IMR-90 (cell line): Measurements from ENCODE around the gene GRM5. TPM values are rescaled to one million over a fixed set of nuclear protein-coding genes. Genes with fewer than 3 reads are reported as not detected.

Experiments
- ATAC-seq: fragments of 200-7000 bp; cut with Tn5 transposase; 2 replicates; pipeline ENCODE4 v1.9.1; 2020; ENCODE audit warnings: low read depth, mild to moderate bottlenecking, moderate library complexity
- BruUV-seq: library from RNA; stranded (reverse); fragments of 400-500 nt; replicated peaks from 2 replicates; lab custom pipeline; 2021; lab: Mats Ljungman, UMichigan
- CTCF ChIA-PET: fragments of 300-600 bp; formaldehyde crosslinking; extraction: SDS; loops from one replicate; lab custom pipeline; 2021; ENCODE audit warnings: antibody characterized with exemption; lab: Yijun Ruan, JAX
- POLR2A ChIA-PET: fragments of 300-600 bp; sonication (Branson Sonifier 250); formaldehyde crosslinking; loops from one replicate; lab custom pipeline; 2022; ENCODE audit warnings: antibody characterized with exemption; ENCODE audit not compliant: unreplicated experiment; lab: Charles Lee
- DNase-seq: peaks from one replicate; pipeline ENCODE4 v3.0.0; 2013
- H2AFZ ChIP-seq: replicated peaks from 2 replicates; pipeline ENCODE3; 2013; ENCODE audit warnings: low read length, mild to moderate bottlenecking; ENCODE audit not compliant: poor library complexity
- H2AK5ac ChIP-seq: 2 replicates; pipeline ENCODE4 v1.6.1; 2013; ENCODE audit warnings: low read depth, low read length, inconsistent platforms
- H2AK9ac ChIP-seq: replicated peaks from 2 replicates; pipeline ENCODE3; 2013; ENCODE audit warnings: mild to moderate bottlenecking, low read depth, low read length, moderate library complexity; ENCODE audit not compliant: poor library complexity
- H2BK120ac ChIP-seq: 2 replicates; pipeline ENCODE4 v1.6.1; 2013; ENCODE audit warnings: low read depth, low read length, inconsistent platforms
- H2BK15ac ChIP-seq: 3 replicates; pipeline ENCODE4 v1.6.1; 2013; ENCODE audit warnings: low read depth, low read length, inconsistent platforms
- H2BK20ac ChIP-seq: 2 replicates; pipeline ENCODE4 v1.6.1; 2013; ENCODE audit warnings: low read depth, mild to moderate bottlenecking, inconsistent platforms, low read length, moderate library complexity
- H2BK5ac ChIP-seq: 2 replicates; pipeline ENCODE4 v1.6.1; 2013; ENCODE audit warnings: mild to moderate bottlenecking, low read depth, low read length, inconsistent platforms; ENCODE audit not compliant: poor library complexity, severe bottlenecking
- H3K14ac ChIP-seq: replicated peaks from 2 replicates; pipeline ENCODE4 v1.6.1; 2013; ENCODE audit warnings: low read depth, low read length, inconsistent platforms
- H3K18ac ChIP-seq: 2 replicates; pipeline ENCODE4 v1.6.1; 2013; ENCODE audit warnings: low read depth, low read length, control low read depth
- H3K23ac ChIP-seq: 2 replicates; pipeline ENCODE4 v1.6.1; 2013; ENCODE audit warnings: low read depth, low read length, inconsistent platforms
- H3K27ac ChIP-seq: 2 replicates; pipeline ENCODE4 v1.5.1; 2013; ENCODE audit warnings: mild to moderate bottlenecking, control low read depth, low read length; ENCODE audit not compliant: insufficient read depth
- H3K27me3 ChIP-seq: 2 replicates; pipeline ENCODE4 v1.6.1; 2013; ENCODE audit warnings: low read length; ENCODE audit not compliant: control insufficient read depth, insufficient read depth
- H3K36me3 ChIP-seq: 2 replicates; pipeline ENCODE4 v1.6.1; 2013; ENCODE audit warnings: low read length, mixed read lengths; ENCODE audit not compliant: control insufficient read depth, insufficient read depth
- H3K4ac ChIP-seq: 2 replicates; pipeline ENCODE4 v1.6.1; 2013; ENCODE audit warnings: low read depth, low read length, inconsistent platforms
- H3K4me1 ChIP-seq: 2 replicates; pipeline ENCODE4 v1.6.1; 2013; ENCODE audit warnings: low read length, mixed read lengths; ENCODE audit not compliant: control insufficient read depth, insufficient read depth
- H3K4me2 ChIP-seq: 2 replicates; pipeline ENCODE4 v1.6.1; 2013; ENCODE audit warnings: low read depth, mild to moderate bottlenecking, control low read depth, low read length, moderate library complexity
- H3K4me3 ChIP-seq: 2 replicates; pipeline ENCODE4 v1.5.1; 2013; ENCODE audit warnings: low read depth, mild to moderate bottlenecking, control low read depth, low read length, moderate library complexity; ENCODE audit not compliant: insufficient read depth
- H3K56ac ChIP-seq: 2 replicates; pipeline ENCODE4 v1.6.1; 2013; ENCODE audit warnings: low read length, inconsistent platforms; ENCODE audit not compliant: insufficient read depth; ENCODE audit errors: extremely low read depth
- H3K79me1 ChIP-seq, 2 experiments: 2 replicates each; pipeline ENCODE4 v1.6.1; 2013; ENCODE audit warnings: low read length in 2 of 2, inconsistent platforms in 1 of 2, low read depth in 1 of 2
- H3K9ac ChIP-seq: 2 replicates; pipeline ENCODE4 v1.6.1; 2013; ENCODE audit warnings: low read depth, low read length, control low read depth
- H3K9me1 ChIP-seq: 2 replicates; pipeline ENCODE4 v1.6.1; 2013; ENCODE audit warnings: low read length, inconsistent platforms; ENCODE audit not compliant: insufficient read depth
- H3K9me3 ChIP-seq: 2 replicates; pipeline ENCODE4 v1.6.1; 2013; ENCODE audit warnings: low read length; ENCODE audit not compliant: control insufficient read depth, insufficient read depth
- H4K20me1 ChIP-seq: 2 replicates; pipeline ENCODE4 v1.6.1; 2013; ENCODE audit warnings: low read length, inconsistent platforms; ENCODE audit not compliant: insufficient read depth
- H4K5ac ChIP-seq: 2 replicates; pipeline ENCODE4 v1.6.1; 2013; ENCODE audit warnings: mild to moderate bottlenecking, low read depth, low read length, control low read depth
- H4K8ac ChIP-seq, 2 experiments: 2 replicates each; pipeline ENCODE4 v1.6.1; 2013; ENCODE audit warnings: low read depth in 2 of 2, low read length in 2 of 2, control low read depth in 1 of 2, inconsistent platforms in 1 of 2
- H4K91ac ChIP-seq: 2 replicates; pipeline ENCODE4 v1.6.1; 2013; ENCODE audit warnings: low read depth, low read length, inconsistent platforms; ENCODE audit not compliant: insufficient read depth
- BHLHE40 ChIP-seq: fragments of 150-350 bp; IDR thresholded peaks from 2 replicates; pipeline ENCODE4 v1.6.1; 2016; ENCODE audit warnings: mild to moderate bottlenecking, low read depth, low read length
- CEBPB ChIP-seq: IDR thresholded peaks from 2 replicates; pipeline ENCODE4 v1.6.1; 2012; ENCODE audit warnings: low read depth, low read length, improper control_type of control experiment
- CHD1 ChIP-seq: IDR thresholded peaks from 2 replicates; pipeline ENCODE4 v1.6.1; 2012; ENCODE audit warnings: low read depth, low read length, improper control_type of control experiment
- FOS ChIP-seq: fragments of 150-350 bp; IDR thresholded peaks from 2 replicates; pipeline ENCODE4 v1.6.1; 2016; ENCODE audit warnings: low read depth, low read length
- MAFK ChIP-seq: IDR thresholded peaks from 2 replicates; pipeline ENCODE4 v1.6.1; 2012; ENCODE audit warnings: low read depth, low read length, improper control_type of control experiment
- MAZ ChIP-seq: IDR thresholded peaks from 2 replicates; pipeline ENCODE4 v1.6.1; 2012; ENCODE audit warnings: low read depth, mild to moderate bottlenecking, low read length, improper control_type of control experiment, moderate library complexity, borderline replicate concordance
- MXI1 ChIP-seq: IDR thresholded peaks from 2 replicates; pipeline ENCODE4 v1.6.1; 2012; ENCODE audit warnings: low read depth, mild to moderate bottlenecking, low read length, moderate library complexity, borderline replicate concordance
- NFE2L2 ChIP-seq: fragments of 150-350 bp; IDR thresholded peaks from 2 replicates; pipeline ENCODE4 v1.6.1; 2016; ENCODE audit warnings: low read depth, mild to moderate bottlenecking, low read length
- POLR2A ChIP-seq: IDR thresholded peaks from 2 replicates; pipeline ENCODE4 v1.6.1; 2012; ENCODE audit warnings: mild to moderate bottlenecking, low read depth, low read length
- RAD21 ChIP-seq: IDR thresholded peaks from 2 replicates; pipeline ENCODE4 v1.6.1; 2012; ENCODE audit warnings: low read length, improper control_type of control experiment
- RCOR1 ChIP-seq: IDR thresholded peaks from 2 replicates; pipeline ENCODE4 v1.6.1; 2012; ENCODE audit warnings: mild to moderate bottlenecking, low read length, improper control_type of control experiment; ENCODE audit not compliant: insufficient replicate concordance
- RFX5 ChIP-seq: IDR thresholded peaks from 2 replicates; pipeline ENCODE4 v1.8.0; 2012; ENCODE audit warnings: low read depth, mild to moderate bottlenecking, low read length, moderate library complexity
- SMC3 ChIP-seq: fragments of 150-350 bp; IDR thresholded peaks from 2 replicates; pipeline ENCODE4 v1.6.1; 2016; ENCODE audit warnings: low read depth, mild to moderate bottlenecking, antibody characterized with exemption, low read length, moderate library complexity
- dilution Hi-C: fragments of 300-500 bp; cut with HindIII; formaldehyde crosslinking; loops from one replicate; pipeline ENCODE4 v1.14.3; 2018; ENCODE audit warnings: low sequenced_read_pairs; ENCODE audit not compliant: unreplicated experiment
- in situ Hi-C: fragments of 300-500 bp; cut with MboI; formaldehyde crosslinking; loops from 3 replicates; pipeline ENCODE4 v1.14.3; 2019; ENCODE audit warnings: low sequenced_read_pairs, inconsistent platforms, mixed read lengths
- intact Hi-C: fragments of 100-400 bp; cut with micrococcal nuclease; formaldehyde crosslinking; loops from 2 replicates; pipeline ENCODE4 v1.10.0; 2022
- polyA plus RNA-seq, 3 experiments: library from polyadenylated mRNA; depleted of rRNA; stranded (reverse); fragments of >200 nt; gene quantifications; 2 replicates each; pipeline ENCODE4 v1.2.3, GENCODE V29; 2012; ENCODE audit warnings: low replicate concordance in 1 of 3
- total RNA-seq: library from RNA; depleted of rRNA; stranded (reverse); fragments of >200 nt; gene quantifications from 2 replicates; pipeline ENCODE4 v1.2.3, GENCODE V29; 2012
- TF ChIP-seq, protein P1 (sequence below): fragments of 150-350 bp; IDR thresholded peaks from 2 replicates; pipeline ENCODE4 v1.6.1; 2017; ENCODE audit warnings: mild to moderate bottlenecking, antibody characterized with exemption, low read length, low read depth
- TF ChIP-seq, protein P2 (sequence below): conservative IDR thresholded peaks from 2 replicates; pipeline ENCODE4 v1.5.1; 2012; ENCODE audit warnings: mild to moderate bottlenecking, low read depth, low read length, improper control_type of control experiment
- TF ChIP-seq, protein P3 (sequence below): fragments of 150-350 bp; IDR thresholded peaks from 2 replicates; pipeline ENCODE4 v1.6.1; 2016; ENCODE audit warnings: low read depth, mild to moderate bottlenecking, low read length, moderate library complexity, borderline replicate concordance

The GRM5 gene
- total and polyA plus RNA-seq, 2 of the 4 experiments (the other 2 are of a cell fraction), result under 0.01 TPM

DNA sequence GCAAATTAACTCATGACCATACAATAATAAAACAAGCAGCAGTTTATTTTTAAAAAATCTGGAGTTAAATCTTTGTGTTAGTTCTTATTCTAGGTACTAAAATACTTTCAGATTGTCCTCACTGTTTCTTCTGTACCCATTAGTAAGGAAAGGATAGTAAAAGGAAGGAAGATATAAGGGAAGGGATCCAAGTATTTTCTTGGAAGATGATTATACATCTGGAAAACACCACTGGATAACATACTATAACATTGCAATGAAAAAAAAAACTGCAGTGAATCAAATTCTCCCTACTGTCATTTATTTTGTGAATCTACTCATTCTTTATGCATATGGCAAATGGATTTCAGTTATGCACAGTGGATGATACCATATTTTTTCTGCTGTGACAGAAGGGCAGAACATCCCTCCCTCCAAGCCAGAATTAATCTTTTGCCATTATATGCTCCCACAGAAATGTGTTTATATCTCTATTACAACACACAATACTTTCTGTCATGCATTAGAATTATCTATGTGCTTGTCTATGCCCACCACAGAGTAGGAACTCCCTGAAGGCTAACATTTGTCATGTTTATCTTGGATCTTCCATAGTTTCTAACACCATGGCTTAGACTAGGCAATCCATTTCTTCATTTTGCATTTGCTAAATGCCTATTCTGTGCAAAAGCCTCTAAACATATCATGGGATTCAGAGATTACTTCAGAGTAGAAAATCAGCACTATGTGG is 446.0 kb downstream of the GRM5 start:
- Histone ChIP-seq H4K91ac (no peak overlapping the region), H4K20me1 (no peaks in the 10 kb centered on the region), H2BK5ac (no peak overlapping the region), H3K9ac (no peak overlapping the region), H3K4me2 (no peak overlapping the region), H3K4me1 (peaks cover 3% of the 10 kb centered on the region), H2BK15ac (no peak overlapping the region), H3K36me3 (no peaks in the 10 kb centered on the region), H4K5ac (no peak overlapping the region), H3K79me1 (no peaks in the 10 kb centered on the region), H3K14ac (no peak overlapping the region), H2AK9ac (no peak overlapping the region), H3K4ac (no peak overlapping the region), H3K27me3 (no peaks in the 10 kb centered on the region), H4K8ac (no peak overlapping the region), H2AFZ (no peak overlapping the region), H3K18ac (no peak overlapping the region), H3K4me3 (no peak overlapping the region), H3K9me3 (no peaks in the 10 kb centered on the region), H2BK120ac (no peak overlapping the region), H3K23ac (no peak overlapping the region), H2AK5ac (no peak overlapping the region), H3K9me1 (no peaks in the 10 kb centered on the region), H2BK20ac (no peak overlapping the region), H3K27ac (no peak overlapping the region), H3K56ac (no peak overlapping the region)
- CTCF ChIA-PET, result no interaction called here
- DNase-seq (no peak), ATAC-seq (no peak)
- BruUV-seq, result no TSS peak
- POLR2A ChIA-PET, result no interaction called here
- dilution Hi-C loops, result no loop called here
- TF ChIP-seq POLR2A (no peak), MAFK (no peak), RAD21 (no peak), FOS (no peak), RFX5 (no peak), MAZ (no peak), SMC3 (no peak), CEBPB (no peak), CHD1 (no peak), RCOR1 (no peak), BHLHE40 (no peak), NFE2L2 (no peak), MXI1 (no peak)
- TF ChIP-seq, protein P1, sequence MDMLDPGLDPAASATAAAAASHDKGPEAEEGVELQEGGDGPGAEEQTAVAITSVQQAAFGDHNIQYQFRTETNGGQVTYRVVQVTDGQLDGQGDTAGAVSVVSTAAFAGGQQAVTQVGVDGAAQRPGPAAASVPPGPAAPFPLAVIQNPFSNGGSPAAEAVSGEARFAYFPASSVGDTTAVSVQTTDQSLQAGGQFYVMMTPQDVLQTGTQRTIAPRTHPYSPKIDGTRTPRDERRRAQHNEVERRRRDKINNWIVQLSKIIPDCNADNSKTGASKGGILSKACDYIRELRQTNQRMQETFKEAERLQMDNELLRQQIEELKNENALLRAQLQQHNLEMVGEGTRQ, result no peak
- TF ChIP-seq, protein P2, sequence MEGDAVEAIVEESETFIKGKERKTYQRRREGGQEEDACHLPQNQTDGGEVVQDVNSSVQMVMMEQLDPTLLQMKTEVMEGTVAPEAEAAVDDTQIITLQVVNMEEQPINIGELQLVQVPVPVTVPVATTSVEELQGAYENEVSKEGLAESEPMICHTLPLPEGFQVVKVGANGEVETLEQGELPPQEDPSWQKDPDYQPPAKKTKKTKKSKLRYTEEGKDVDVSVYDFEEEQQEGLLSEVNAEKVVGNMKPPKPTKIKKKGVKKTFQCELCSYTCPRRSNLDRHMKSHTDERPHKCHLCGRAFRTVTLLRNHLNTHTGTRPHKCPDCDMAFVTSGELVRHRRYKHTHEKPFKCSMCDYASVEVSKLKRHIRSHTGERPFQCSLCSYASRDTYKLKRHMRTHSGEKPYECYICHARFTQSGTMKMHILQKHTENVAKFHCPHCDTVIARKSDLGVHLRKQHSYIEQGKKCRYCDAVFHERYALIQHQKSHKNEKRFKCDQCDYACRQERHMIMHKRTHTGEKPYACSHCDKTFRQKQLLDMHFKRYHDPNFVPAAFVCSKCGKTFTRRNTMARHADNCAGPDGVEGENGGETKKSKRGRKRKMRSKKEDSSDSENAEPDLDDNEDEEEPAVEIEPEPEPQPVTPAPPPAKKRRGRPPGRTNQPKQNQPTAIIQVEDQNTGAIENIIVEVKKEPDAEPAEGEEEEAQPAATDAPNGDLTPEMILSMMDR, result no peak
- TF ChIP-seq, protein P3, sequence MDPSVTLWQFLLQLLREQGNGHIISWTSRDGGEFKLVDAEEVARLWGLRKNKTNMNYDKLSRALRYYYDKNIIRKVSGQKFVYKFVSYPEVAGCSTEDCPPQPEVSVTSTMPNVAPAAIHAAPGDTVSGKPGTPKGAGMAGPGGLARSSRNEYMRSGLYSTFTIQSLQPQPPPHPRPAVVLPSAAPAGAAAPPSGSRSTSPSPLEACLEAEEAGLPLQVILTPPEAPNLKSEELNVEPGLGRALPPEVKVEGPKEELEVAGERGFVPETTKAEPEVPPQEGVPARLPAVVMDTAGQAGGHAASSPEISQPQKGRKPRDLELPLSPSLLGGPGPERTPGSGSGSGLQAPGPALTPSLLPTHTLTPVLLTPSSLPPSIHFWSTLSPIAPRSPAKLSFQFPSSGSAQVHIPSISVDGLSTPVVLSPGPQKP, result no peak
- in situ Hi-C loops, result no loop called here
- intact Hi-C loops, result no loop called here
